ENCODE results near the gene MAP2K4.

DNA sequence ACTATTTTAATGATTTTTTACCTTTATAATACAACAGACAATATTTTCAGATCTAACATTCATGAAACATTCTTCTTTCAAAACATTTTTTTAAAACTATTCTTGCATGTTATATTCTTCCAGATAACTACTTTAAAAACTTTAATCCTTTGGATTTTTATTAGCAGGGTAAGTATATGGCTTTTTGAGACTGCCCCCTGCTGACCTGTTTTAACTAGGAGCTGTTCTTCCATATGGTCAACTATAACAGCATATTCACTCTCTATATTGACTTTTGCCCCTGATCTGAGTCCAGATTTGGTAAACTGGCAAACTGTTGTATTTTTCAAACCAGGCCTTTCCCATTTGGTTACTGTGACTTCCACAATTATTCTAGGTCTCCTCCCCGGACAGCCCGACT, 39.9 kb upstream of the MAP2K4 start:
- TF ChIP-seq, protein P1, sequence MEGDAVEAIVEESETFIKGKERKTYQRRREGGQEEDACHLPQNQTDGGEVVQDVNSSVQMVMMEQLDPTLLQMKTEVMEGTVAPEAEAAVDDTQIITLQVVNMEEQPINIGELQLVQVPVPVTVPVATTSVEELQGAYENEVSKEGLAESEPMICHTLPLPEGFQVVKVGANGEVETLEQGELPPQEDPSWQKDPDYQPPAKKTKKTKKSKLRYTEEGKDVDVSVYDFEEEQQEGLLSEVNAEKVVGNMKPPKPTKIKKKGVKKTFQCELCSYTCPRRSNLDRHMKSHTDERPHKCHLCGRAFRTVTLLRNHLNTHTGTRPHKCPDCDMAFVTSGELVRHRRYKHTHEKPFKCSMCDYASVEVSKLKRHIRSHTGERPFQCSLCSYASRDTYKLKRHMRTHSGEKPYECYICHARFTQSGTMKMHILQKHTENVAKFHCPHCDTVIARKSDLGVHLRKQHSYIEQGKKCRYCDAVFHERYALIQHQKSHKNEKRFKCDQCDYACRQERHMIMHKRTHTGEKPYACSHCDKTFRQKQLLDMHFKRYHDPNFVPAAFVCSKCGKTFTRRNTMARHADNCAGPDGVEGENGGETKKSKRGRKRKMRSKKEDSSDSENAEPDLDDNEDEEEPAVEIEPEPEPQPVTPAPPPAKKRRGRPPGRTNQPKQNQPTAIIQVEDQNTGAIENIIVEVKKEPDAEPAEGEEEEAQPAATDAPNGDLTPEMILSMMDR (conservative IDR thresholded peaks at IDR 0.05 in 1 of 2, IDR thresholded peaks at IDR 0.05 in 1 of 2; ENCODE audit: low read depth in 1 of 2, low read length in 2 of 2): peak; percentile 17 to 51
- no peak for TF ChIP-seq EZH2 (IDR thresholded peaks at IDR 0.05; ENCODE audit: low read length, missing control alignments)

Data from fibroblast of lung (primary cell).